Fibroblast of pulmonary artery (primary cell): ENCODE measurements around the gene CPNE4.

ENCODE experiments used
- DNase-seq: peaks from one replicate; pipeline ENCODE4 v3.0.0-alpha.2; 2010; ENCODE audit warnings: low read depth
- H3K4me3 ChIP-seq: replicated peaks from 2 replicates; pipeline ENCODE4 v1.5.1; 2011; ENCODE audit warnings: low read depth, mild to moderate bottlenecking, control low read depth, low read length, moderate library complexity
- TF ChIP-seq, protein P1 (sequence below): IDR thresholded peaks from 2 replicates; pipeline ENCODE4 v1.5.1; 2011; ENCODE audit warnings: mild to moderate bottlenecking, control low read depth, low read length, inconsistent platforms; ENCODE audit errors: missing control alignments

CPNE4 gene

GRCh38 chr3:131819381-131820055 lies 215.3 kb downstream of the CPNE4 start:
- TF ChIP-seq, protein P1, sequence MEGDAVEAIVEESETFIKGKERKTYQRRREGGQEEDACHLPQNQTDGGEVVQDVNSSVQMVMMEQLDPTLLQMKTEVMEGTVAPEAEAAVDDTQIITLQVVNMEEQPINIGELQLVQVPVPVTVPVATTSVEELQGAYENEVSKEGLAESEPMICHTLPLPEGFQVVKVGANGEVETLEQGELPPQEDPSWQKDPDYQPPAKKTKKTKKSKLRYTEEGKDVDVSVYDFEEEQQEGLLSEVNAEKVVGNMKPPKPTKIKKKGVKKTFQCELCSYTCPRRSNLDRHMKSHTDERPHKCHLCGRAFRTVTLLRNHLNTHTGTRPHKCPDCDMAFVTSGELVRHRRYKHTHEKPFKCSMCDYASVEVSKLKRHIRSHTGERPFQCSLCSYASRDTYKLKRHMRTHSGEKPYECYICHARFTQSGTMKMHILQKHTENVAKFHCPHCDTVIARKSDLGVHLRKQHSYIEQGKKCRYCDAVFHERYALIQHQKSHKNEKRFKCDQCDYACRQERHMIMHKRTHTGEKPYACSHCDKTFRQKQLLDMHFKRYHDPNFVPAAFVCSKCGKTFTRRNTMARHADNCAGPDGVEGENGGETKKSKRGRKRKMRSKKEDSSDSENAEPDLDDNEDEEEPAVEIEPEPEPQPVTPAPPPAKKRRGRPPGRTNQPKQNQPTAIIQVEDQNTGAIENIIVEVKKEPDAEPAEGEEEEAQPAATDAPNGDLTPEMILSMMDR, result no peak
- DNase-seq, result no peak
- no peak overlapping the region for H3K4me3 ChIP-seq

- DNase-seq, result no peak
- TF ChIP-seq, protein P1, result no peak
- H3K4me3 ChIP-seq, result no peak overlapping the region
These were observed 222.4 kb downstream of the CPNE4 start for GRCh38 chr3:131812433-131812832.

DNA sequence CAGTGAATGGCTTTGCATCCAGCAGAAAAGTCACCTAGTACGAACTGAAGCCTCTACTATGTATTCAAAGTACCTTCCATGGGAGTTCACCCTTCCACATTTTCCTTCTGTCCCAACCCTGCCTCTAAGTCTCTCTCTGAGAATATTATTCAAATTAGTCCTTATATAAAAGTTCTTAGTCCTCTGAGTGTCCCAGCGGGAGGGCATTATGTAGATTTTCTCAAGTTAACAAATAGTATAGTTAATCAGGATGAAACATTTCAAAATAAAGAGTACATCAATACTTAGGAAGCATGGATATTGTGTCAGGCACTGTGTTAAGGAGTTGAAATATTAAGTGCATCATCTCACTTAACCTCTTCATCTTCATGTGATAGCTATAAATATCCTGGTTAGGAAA lies 223.3 kb downstream of the CPNE4 start:
- DNase-seq, result no peak
- H3K4me3 ChIP-seq, result no peak overlapping the region
- TF ChIP-seq, protein P1, result no peak

GRCh38 chr3:131807822-131808221 lies 227.0 kb downstream of the CPNE4 start:
- TF ChIP-seq, protein P1, result no peak
- DNase-seq, result no peak
- H3K4me3 ChIP-seq, result no peak overlapping the region

DNA sequence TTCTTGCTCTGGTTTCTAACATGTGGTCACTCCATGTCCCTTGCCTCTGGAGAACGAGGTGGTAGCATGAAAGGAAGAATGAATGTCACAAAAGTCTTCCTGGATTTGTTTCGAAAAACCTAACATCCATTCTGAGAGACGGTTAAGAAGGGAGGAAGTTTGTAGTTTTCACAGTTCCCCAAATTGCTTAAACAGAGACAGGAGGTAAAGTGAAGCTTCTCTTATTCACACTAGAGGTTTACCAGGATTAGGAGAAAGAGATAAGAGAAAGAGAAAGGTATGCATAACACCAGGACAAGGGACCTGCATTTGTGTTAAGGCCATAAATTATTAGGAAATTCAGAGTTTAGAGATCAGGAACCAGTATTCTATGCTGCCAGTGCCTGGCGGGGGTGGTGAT lies 228.1 kb downstream of the CPNE4 start:
- no peak for DNase-seq
- TF ChIP-seq, protein P1, result no peak
- H3K4me3 ChIP-seq, result no peak overlapping the region

GRCh38 chr3:131804565-131805133 lies 230.2 kb downstream of the CPNE4 start:
- H3K4me3 ChIP-seq, result no peak overlapping the region
- DNase-seq, result peak; percentile 6
- TF ChIP-seq, protein P1, result no peak

- TF ChIP-seq, protein P1, result no peak
- no peak overlapping the region for H3K4me3 ChIP-seq
- no peak for DNase-seq
These were observed 231.7 kb downstream of the CPNE4 start for GRCh38 chr3:131803113-131803512.
